A673 (cell line): ENCODE measurements around the gene ITSN1.

Experiments
- EZH2 ChIP-seq: fragments of 200-600 bp; sonication (generic); IDR thresholded peaks from 2 replicates; pipeline ENCODE4 v1.6.1; 2017; ENCODE audit warnings: borderline replicate concordance, low read depth, mild to moderate bottlenecking, mixed read lengths, antibody characterized with exemption, low read length; ENCODE audit not compliant: poor library complexity, severe bottlenecking
- TF ChIP-seq, protein P1 (sequence below): fragments of 300-800, 200-600 bp; sonication (generic); conservative IDR thresholded peaks from 2 replicates; pipeline ENCODE4 v1.5.1; 2017; ENCODE audit warnings: low read depth, mild to moderate bottlenecking, antibody characterized with exemption, low read length, moderate library complexity, mixed read lengths

GRCh38 chr21:33844890-33845205 is 202.5 kb downstream of the ITSN1 start:
- no peak for TF ChIP-seq EZH2
- TF ChIP-seq, protein P1, sequence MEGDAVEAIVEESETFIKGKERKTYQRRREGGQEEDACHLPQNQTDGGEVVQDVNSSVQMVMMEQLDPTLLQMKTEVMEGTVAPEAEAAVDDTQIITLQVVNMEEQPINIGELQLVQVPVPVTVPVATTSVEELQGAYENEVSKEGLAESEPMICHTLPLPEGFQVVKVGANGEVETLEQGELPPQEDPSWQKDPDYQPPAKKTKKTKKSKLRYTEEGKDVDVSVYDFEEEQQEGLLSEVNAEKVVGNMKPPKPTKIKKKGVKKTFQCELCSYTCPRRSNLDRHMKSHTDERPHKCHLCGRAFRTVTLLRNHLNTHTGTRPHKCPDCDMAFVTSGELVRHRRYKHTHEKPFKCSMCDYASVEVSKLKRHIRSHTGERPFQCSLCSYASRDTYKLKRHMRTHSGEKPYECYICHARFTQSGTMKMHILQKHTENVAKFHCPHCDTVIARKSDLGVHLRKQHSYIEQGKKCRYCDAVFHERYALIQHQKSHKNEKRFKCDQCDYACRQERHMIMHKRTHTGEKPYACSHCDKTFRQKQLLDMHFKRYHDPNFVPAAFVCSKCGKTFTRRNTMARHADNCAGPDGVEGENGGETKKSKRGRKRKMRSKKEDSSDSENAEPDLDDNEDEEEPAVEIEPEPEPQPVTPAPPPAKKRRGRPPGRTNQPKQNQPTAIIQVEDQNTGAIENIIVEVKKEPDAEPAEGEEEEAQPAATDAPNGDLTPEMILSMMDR = no peak
